ENCODE data around the gene QRICH1. TPM values are rescaled to one million over a fixed set of nuclear protein-coding genes. Genes with fewer than 3 reads are reported as not detected.

Gene QRICH1
- total and polyA plus RNA-seq, 4 donors, result 35.1 to 76.0 (median 52.9) TPM

DNA sequence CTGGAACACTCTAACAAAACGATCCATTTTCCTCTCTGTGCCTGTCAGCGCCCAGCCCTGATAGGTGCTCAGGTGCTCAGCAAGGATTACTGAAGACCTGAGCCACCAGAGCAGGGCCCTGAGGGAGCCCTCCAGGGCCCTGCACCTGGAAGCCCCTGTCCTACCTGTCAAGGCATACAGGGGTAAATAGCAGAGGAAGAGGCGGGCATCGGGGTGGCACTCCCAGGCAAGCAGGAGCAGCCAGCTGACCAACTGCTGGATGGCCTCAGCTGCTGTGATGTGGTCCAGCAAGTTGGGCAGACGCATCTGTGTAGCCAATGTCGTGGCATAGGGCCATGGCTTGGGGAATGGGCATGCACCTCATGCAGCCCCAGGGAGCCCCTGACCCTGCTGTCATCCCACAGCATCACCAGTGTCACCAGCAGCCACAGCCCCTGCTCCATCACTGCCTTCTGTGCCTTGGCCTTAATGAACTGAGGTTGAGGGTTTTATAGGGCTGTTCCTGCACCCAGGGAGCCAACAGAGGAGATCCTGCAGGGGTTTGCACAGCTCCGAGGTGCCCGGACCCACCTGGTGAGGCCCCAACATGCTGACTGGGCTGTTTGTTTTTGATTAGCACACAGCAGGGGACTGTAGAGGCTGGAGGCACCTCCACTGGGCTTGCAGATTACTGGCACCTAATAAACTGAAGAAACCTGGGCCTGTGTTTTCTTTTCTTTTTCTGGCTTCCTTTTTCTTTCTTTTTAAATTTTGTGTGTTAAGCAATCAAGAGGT is 94.6 kb downstream of the QRICH1 start:
- DNase-seq (no peak), ATAC-seq (ENCODE audit: insufficient read depth, low FRiP score) (no peak)
- TF ChIP-seq, protein P1, sequence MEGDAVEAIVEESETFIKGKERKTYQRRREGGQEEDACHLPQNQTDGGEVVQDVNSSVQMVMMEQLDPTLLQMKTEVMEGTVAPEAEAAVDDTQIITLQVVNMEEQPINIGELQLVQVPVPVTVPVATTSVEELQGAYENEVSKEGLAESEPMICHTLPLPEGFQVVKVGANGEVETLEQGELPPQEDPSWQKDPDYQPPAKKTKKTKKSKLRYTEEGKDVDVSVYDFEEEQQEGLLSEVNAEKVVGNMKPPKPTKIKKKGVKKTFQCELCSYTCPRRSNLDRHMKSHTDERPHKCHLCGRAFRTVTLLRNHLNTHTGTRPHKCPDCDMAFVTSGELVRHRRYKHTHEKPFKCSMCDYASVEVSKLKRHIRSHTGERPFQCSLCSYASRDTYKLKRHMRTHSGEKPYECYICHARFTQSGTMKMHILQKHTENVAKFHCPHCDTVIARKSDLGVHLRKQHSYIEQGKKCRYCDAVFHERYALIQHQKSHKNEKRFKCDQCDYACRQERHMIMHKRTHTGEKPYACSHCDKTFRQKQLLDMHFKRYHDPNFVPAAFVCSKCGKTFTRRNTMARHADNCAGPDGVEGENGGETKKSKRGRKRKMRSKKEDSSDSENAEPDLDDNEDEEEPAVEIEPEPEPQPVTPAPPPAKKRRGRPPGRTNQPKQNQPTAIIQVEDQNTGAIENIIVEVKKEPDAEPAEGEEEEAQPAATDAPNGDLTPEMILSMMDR (IDR thresholded peaks at IDR 0.05; ENCODE audit: control extremely low read depth, extremely low read depth), result no peak
- Histone ChIP-seq H3K4me3 (no peak overlapping the region), H3K27ac (ENCODE audit: low read depth in 1 of 2, low read length in 1 of 2) (no peak overlapping the region), H3K9ac (ENCODE audit: insufficient read depth in 1 of 2, low read length in 2 of 2) (no peak overlapping the region), H3K27me3 (ENCODE audit: control insufficient read depth in 3 of 3, insufficient read depth in 3 of 3, low read length in 2 of 3) (no peaks in the 10 kb centered on the region), H3K9me3 (ENCODE audit: control insufficient read depth in 4 of 4, insufficient read depth in 3 of 4, low read length in 3 of 4) (no peaks in the 10 kb centered on the region), H3K36me3 (ENCODE audit: control insufficient read depth in 4 of 4, insufficient read depth in 4 of 4, low read length in 4 of 4) (peaks cover 0 to 10% (median 1%) of the 10 kb centered on the region in 4 donors), H3K4me1 (ENCODE audit: control insufficient read depth in 5 of 5, insufficient read depth in 5 of 5, low read length in 5 of 5) (peaks cover 0 to 9% (median 2%) of the 10 kb centered on the region in 5 donors)
- 85 to 87% methylated on average over 8 of the region's 8 CpGs for WGBS, 2 donors

DNA sequence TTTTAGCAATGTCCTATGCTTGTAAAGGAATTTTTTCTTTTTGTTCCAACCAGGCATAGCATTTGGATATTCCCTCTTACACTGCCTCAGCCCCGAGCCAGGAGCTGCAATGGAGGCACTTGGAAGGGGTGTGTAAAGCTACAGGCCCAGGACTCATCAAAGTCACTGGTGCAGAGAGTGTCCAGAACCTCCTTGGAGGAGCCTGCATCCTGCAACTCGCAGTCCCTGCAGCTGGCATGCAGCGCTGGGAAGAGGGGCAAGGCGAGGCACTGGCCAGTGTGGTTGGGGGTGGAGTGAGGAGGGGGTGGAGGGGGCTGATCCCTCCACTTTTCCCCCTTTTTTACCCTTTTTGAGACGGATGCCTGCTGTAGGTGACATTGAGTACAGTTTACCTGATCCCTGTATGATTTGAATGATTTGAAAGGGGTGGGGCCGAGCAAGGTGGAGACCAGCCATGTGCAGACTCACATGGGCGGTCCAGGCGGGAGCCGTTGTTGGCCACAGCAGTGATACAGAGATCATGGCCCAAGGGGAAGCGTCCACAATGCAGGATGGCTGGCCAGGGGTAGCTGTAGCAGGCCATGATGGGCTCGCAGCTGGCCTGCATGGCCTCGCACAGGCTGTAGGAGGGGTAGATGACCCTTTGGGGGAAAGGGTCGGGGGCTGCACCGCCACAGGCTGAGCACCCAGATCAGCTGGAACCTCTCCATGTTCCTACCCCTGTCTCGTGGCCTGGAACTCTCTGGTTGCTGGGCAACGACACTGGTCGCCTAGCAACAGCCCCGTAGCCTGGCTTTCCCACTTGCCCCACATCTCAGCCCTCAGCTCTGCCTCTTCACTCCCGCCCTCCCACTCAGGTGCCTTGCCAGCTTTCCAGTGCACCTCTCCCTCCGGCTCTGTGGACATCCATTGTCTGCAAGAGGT is 95.9 kb downstream of the QRICH1 start:
- ATAC-seq (ENCODE audit: insufficient read depth, low FRiP score), result no peak
- Histone ChIP-seq H3K4me3 (no peak overlapping the region), H3K27me3 (ENCODE audit: control insufficient read depth in 3 of 3, insufficient read depth in 3 of 3, low read length in 2 of 3) (no peaks in the 10 kb centered on the region), H3K9me3 (ENCODE audit: control insufficient read depth in 4 of 4, insufficient read depth in 3 of 4, low read length in 3 of 4) (no peaks in the 10 kb centered on the region), H3K36me3 (ENCODE audit: control insufficient read depth in 4 of 4, insufficient read depth in 4 of 4, low read length in 4 of 4) (peaks cover 0 to 12% (median 1%) of the 10 kb centered on the region in 4 donors), H3K9ac (ENCODE audit: insufficient read depth in 1 of 2, low read length in 2 of 2) (no peak overlapping the region), H3K27ac (ENCODE audit: low read depth in 1 of 2, low read length in 1 of 2) (no peak overlapping the region), H3K4me1 (ENCODE audit: control insufficient read depth in 5 of 5, insufficient read depth in 5 of 5, low read length in 5 of 5) (peaks cover 0 to 9% (median 2%) of the 10 kb centered on the region in 5 donors)
- WGBS, 2 donors, result 83 to 87% methylated on average over 20 of the region's 20 CpGs
- DNase-seq, result peak in 2 of 3 donors; percentile 55 to 60
- TF ChIP-seq, protein P1 (IDR thresholded peaks at IDR 0.05; ENCODE audit: control extremely low read depth, extremely low read depth), result no peak

DNA sequence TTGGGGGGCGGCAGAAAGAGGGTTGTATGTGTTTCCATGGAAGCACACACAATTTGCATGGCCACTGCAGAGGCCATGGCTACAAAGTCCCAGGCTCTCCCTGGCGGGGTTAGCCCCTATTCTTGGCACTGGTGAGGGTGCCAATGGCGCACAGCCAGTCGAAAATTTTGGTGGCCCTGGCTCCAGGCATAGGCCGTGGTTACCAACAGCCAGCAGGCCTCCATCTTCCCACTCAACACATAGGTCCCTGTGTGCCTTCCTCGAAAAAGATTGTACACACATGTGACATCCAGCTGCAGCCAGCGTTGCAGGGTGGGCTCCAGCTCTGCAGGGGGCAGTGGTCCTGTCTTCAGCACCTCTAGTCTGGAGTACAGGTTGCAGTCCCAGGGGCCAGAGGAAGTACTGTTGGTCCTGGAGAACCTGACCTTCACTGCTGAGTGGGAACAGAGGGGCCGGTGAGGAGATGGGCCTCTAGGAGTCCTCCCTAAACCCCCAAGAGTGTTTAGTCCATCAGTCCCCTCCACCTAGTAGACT is 96.7 kb downstream of the QRICH1 start:
- DNase-seq (no peak), ATAC-seq (ENCODE audit: insufficient read depth, low FRiP score) (no peak)
- Histone ChIP-seq H3K9ac (ENCODE audit: insufficient read depth in 1 of 2, low read length in 2 of 2) (no peak overlapping the region), H3K9me3 (ENCODE audit: control insufficient read depth in 4 of 4, insufficient read depth in 3 of 4, low read length in 3 of 4) (no peaks in the 10 kb centered on the region), H3K4me3 (no peak overlapping the region), H3K4me1 (ENCODE audit: control insufficient read depth in 5 of 5, insufficient read depth in 5 of 5, low read length in 5 of 5) (peaks cover 0 to 9% (median 0%) of the 10 kb centered on the region in 5 donors), H3K27me3 (ENCODE audit: control insufficient read depth in 3 of 3, insufficient read depth in 3 of 3, low read length in 2 of 3) (no peaks in the 10 kb centered on the region), H3K27ac (ENCODE audit: low read depth in 1 of 2, low read length in 1 of 2) (no peak overlapping the region), H3K36me3 (ENCODE audit: control insufficient read depth in 4 of 4, insufficient read depth in 4 of 4, low read length in 4 of 4) (peaks cover 0 to 12% (median 1%) of the 10 kb centered on the region in 4 donors)
- TF ChIP-seq, protein P1 (IDR thresholded peaks at IDR 0.05; ENCODE audit: control extremely low read depth, extremely low read depth), result no peak
- WGBS, 2 donors, result 87 to 89% methylated on average over 8 of the region's 8 CpGs

All from lung (tissue), 12 donors.